Measurements from ENCODE around the gene CD300A. TPM values are rescaled to one million over a fixed set of nuclear protein-coding genes. Genes with fewer than 3 reads are reported as not detected.

Gene CD300A
- total and polyA plus RNA-seq, 12 donors, result 0.38 to 13.1 (median 1.4) TPM

GRCh38 chr17:74457146-74457819 is 9.2 kb upstream of the CD300A start:
- Histone ChIP-seq H3K4me3 (peak overlapping the region in 3 of 10 donors; percentile 4 to 21 (median 8)), H3K4me1 (peaks cover 23 to 56% (median 40%) of the 10 kb centered on the region in 9 donors), H3K36me3 (no peaks in the 10 kb centered on the region), H3K27me3 (peaks cover 0 to 9% (median 0%) of the 10 kb centered on the region in 7 donors), H3K27ac (peak overlapping the region in 5 of 10 donors; percentile 13 to 47 (median 28)), H3K9me3 (no peaks in the 10 kb centered on the region)
- TF ChIP-seq CTCF (IDR thresholded peaks at IDR 0.05), result peak; percentile 91 to 99 (median 96)
- intact Hi-C loops (cut with DNase I), result loop anchor here in 8 of 10 donors (1.0 to 10.0 kb wide), 5 partner anchors 26 to 242 kb away; partner anchors contain the start of gene TTYH2 (in 6 of the 8)
- peak in 5 of 8 donors; percentile 17 to 28 (median 23) for ATAC-seq
- peak; percentile 81 to 84 for DNase-seq
- 16 to 20% methylated on average over 18 of the region's 18 CpGs for WGBS, 2 donors

- Histone ChIP-seq H3K27ac (no peak overlapping the region), H3K4me1 (peaks cover 19 to 51% (median 35%) of the 10 kb centered on the region in 9 donors), H3K36me3 (no peaks in the 10 kb centered on the region), H3K4me3 (no peak overlapping the region), H3K27me3 (peaks cover 0 to 8% (median 0%) of the 10 kb centered on the region in 7 donors), H3K9me3 (no peaks in the 10 kb centered on the region)
- no peak for ATAC-seq
- peak in 5 of 9 donors; percentile 14 to 50 (median 28) for TF ChIP-seq CTCF (IDR thresholded peaks at IDR 0.05)
- 27 to 31% methylated on average over 6 of the region's 6 CpGs for WGBS, 2 donors
- intact Hi-C loops (cut with DNase I), result loop anchor here (1.0 to 10.0 kb wide), 5 partner anchors 27 to 243 kb away; partner anchors contain the start of gene TTYH2 (in 6 of the 10)
- no peak for DNase-seq
These were observed 8.6 kb upstream of the CD300A start for GRCh38 chr17:74457820-74458166.

- no peak for ATAC-seq
These were observed 7.6 kb upstream of the CD300A start for GRCh38 chr17:74458835-74459234.

More at GRCh38 chr17:74458835-74459234, 7.6 kb upstream of the CD300A start:
- 67 to 86% methylated on average over 3 of the region's 3 CpGs for WGBS, 2 donors
- DNase-seq, result no peak
- H3K27ac ChIP-seq, result no peak overlapping the region
- no peak overlapping the region for H3K4me3 ChIP-seq
- no peaks in the 10 kb centered on the region for H3K9me3 ChIP-seq
- H3K27me3 ChIP-seq, result peaks cover 0 to 5% (median 0%) of the 10 kb centered on the region in 7 donors
- no peak for TF ChIP-seq CTCF (IDR thresholded peaks at IDR 0.05)
- intact Hi-C loops (cut with DNase I), result loop anchor here in 8 of 10 donors (2.0 to 10.0 kb wide), 3 partner anchors 80 to 244 kb away; partner anchors contain the start of gene TTYH2 (in 6 of the 8)
- no peaks in the 10 kb centered on the region for H3K36me3 ChIP-seq
- H3K4me1 ChIP-seq, result peaks cover 9 to 44% (median 25%) of the 10 kb centered on the region in 9 donors
